Left renal cortex interstitium (tissue), 4 donors: ENCODE measurements around the gene RNF114. TPM values are rescaled to one million over a fixed set of nuclear protein-coding genes. Genes with fewer than 3 reads are reported as not detected.
"Not testable (repeated sequence)": the region's sequence is repeated elsewhere in the genome, so short reads cannot be mapped to it uniquely, and the experiment has no call there.

Experiments used
- DNase-seq, 4 donors: peaks; one replicate each; pipeline ENCODE4 v3.0.0-alpha.2; 2013; ENCODE audit warnings: low read depth in 4 of 4, low spot score in 2 of 4, missing footprints in 1 of 4
- polyA plus RNA-seq, 4 donors: library from polyadenylated mRNA; unstranded; fragments of 120-200 nt; gene quantifications; one replicate each; pipeline ENCODE4 v1.2.1, GENCODE V29; 2013; ENCODE audit not compliant: insufficient read length in 4 of 4

RNF114 gene
- polyA plus RNA-seq, 4 donors = 61.8 to 82.3 (median 73.8) TPM

DNA sequence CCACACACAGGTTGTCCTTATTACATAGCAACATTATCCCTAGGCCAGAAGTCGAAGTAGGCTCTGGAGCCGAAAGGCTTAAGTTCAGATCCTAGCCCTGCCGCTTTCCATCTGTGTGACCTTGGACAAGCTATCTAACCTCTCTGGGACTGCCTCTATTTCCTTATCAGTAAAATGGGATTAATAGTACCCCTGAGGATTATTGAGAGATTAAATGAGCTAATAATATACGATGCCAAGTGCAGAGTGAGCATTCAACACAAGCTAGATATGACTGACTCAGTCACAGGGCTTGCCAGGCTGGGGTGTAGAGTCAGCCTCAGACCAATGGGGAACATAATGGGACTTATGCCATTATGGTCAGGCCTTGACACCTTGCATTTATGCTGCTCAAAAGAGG, 11.9 kb upstream of the RNF114 start:
- no peak for DNase-seq

DNA sequence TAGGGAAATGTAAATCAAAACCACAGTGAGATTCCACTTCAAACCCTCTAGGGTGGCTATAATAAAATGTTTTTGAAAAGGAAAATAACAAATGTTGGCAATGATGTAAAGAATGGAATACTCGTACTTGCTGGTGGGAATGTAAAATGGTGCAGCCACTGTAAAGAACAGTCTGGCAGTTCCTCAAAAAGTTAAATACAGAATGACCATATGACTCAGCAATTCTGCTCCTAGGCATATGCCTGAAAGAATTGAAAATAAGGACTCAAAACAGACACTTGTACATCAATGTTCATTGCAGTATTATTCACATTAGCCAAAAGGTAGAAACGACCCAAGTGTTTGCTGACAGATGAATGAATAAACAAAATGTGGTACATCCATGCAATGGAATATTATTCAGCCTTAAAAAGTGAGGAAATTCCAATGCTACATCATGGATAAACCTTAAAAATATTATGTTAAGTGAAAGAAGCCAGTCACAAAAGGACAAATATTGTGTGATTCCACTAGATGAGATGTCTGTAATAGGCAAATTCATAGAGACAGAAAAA, 10.2 kb upstream of the RNF114 start:
- no peak for DNase-seq

DNA sequence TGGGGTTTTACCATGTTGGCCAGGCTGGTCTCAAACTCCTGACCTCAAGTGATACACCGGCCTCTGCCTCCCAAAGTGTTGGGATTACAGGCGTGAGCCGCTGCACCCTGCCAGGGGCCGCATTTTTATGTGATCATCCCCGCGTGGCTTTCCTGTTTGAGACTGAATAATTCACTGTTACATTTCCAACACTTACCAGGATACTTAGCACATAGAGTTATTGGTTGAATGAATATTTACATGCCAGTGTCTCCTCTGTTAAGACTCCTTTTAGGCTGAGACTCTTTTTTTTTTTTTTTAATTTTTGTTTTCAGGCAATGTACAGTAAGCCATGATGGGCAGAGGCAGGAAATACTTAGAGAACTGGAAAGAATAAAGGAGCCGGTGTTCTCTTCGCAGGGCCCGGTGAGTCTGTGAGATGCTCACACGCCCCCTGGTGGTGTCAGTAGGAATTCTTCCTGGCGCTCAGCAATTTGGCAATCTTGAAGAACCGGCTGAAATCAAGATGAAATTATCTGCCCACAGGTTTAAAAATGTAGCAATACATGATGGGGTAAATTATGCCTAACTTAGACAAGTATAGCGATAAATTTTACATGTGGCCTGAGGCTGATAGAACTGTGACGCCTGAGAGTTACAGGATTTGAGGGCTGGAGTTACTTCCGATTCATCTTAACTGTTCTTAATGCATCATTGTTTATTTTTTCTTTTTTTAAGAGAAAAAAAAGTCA, 7.6 kb upstream of the RNF114 start:
- no peak for DNase-seq

GRCh38 chr20:49929142-49929494, 7.1 kb upstream of the RNF114 start:
- DNase-seq = no peak

GRCh38 chr20:49935746-49936152, 448 bp upstream of the RNF114 start:
- DNase-seq = no peak

- no peak for DNase-seq
Measured at GRCh38 chr20:49937027-49937929, 1.1 kb downstream of the RNF114 start.

GRCh38 chr20:49938173-49939163, 2.3 kb downstream of the RNF114 start:
- no peak for DNase-seq

DNA sequence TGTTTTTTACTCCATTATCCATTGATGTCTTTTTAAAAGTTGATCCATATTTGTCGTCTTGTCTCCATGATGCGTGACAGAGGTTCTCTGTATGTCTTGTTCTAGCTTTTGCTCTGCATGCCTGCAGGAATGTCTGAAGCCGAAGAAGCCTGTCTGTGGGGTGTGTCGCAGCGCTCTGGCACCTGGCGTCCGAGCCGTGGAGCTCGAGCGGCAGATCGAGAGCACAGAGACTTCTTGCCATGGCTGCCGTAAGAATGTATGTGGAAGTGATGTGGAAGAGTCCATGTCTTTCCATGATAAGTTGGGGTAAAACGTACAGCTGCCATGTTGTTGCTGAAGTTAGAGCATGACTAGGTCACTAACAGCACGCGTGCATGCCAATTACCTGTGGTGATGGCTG, 5.3 kb downstream of the RNF114 start:
- no peak for DNase-seq

DNA sequence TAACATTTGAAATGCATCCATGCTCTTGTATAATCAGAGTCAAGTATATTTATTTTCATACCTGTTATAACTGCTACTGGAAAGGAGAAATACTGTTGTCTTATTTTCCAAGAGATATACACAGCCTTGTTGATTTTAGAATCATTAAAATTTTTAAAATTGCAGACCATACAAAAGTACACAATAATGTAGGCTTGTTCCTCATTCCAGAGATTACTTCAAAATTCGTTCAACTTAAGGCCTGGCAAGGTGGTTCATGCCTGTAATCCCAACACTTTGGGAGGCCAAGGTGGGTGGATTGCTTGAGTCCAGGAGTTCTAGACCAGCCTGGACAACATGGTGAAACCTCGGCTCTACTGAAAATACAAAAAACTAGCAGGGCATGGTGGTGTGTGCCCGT, 6.1 kb downstream of the RNF114 start:
- DNase-seq = no peak

- no peak for DNase-seq
Measured at GRCh38 chr20:49942942-49943341, 6.7 kb downstream of the RNF114 start.

DNA sequence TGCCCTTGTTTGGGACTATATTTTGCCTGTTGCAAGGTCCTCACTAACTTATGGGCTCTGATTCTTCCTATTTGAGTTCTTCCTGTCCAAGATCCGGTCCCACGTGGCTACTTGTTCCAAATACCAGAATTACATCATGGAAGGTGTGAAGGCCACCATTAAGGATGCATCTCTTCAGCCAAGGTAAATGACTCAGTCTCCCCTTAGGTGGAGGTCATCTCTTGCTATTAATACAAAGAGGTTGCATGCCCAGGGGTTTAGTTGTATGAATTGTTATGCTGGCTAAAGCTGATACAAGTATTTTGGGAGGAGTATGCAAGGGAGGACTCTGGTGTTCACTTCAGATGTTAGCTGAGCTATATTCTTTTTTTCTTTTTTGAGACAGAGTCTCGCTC, 9.1 kb downstream of the RNF114 start:
- no peak for DNase-seq

GRCh38 chr20:49945701-49946477, 9.7 kb downstream of the RNF114 start:
- no peak for DNase-seq

- no peak for DNase-seq
Measured at GRCh38 chr20:49948178-49948577, 12.0 kb downstream of the RNF114 start.

DNA sequence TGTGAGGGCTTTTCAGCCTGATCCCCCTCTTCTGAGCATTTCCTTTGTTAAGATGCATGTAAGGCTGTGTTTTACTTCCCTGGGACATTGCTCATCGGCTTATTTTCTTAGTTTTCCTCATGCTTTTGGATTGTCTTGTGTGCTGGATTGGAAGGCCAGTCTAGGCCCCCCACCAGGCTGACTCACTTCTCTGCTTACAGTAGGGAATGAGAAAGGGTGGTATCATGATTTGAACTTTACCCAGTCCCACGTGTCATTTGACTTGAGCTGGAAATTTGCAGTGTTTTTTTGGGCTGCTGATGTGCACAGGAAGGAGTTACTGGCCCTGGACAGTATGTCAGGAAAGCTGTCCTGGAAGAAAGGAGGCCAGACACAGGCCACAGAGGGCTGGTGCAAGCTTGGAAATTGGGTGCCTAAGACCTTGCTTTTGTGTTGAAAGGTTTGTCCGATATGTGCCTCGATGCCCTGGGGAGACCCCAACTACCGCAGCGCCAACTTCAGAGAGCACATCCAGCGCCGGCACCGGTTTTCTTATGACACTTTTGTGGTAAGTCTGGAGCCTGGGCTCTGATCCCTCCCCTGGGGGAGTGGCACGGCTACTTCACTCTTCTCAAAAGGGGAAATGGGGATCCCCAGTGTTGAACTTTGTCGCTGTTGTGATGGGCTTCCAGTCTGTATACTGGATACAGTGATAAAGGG, 12.8 kb downstream of the RNF114 start:
- DNase-seq = no peak

- DNase-seq = no peak
Measured at GRCh38 chr20:49951151-49951550, 15.0 kb downstream of the RNF114 start.

- no peak for DNase-seq
Measured at GRCh38 chr20:49955167-49955566, 19.0 kb downstream of the RNF114 start.

DNA sequence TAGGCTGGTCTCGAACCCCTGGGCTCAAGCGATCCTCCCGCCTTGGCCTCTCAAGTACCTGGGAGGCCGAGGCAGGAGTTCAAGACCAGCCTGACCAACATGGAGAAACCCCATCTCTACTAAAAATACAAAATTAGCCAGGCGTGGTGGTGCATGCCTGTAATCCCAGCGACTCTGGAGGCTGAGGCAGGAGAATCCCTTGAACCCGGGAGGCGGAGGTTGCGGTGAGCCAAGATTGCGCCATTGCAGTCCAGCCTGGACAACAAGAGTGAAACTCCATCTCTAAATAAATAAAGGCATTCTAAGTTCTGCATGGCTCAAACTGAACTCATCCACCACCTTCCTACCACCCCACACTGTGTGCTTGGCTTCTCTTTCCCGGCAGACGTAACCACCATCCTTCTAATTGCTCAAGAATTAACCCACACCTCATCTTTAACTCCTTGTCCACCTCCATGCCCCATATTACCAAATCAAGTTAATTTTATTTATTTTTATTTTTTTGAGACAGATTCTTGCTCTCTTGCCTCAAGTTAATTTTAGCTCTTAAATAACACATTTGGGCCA, 19.7 kb downstream of the RNF114 start:
- DNase-seq = not testable (repeated sequence)

- DNase-seq = no peak
Measured at GRCh38 chr20:49956689-49957088, 20.5 kb downstream of the RNF114 start.
